Fibroblast of lung (primary cell): ENCODE measurements around the gene CXCL8. TPM values are rescaled to one million over a fixed set of nuclear protein-coding genes. Genes with fewer than 3 reads are reported as not detected.

ENCODE experiments used
- DNase-seq, 2 donors: peaks; one replicate each; pipeline versions ENCODE4 v3.0.0 to v3.0.0-alpha.2; 2010; ENCODE audit warnings: low read depth in 2 of 2
- H2AFZ ChIP-seq: 2 replicates; pipeline ENCODE4 v1.5.1; 2012; ENCODE audit warnings: low read length, control low read depth, inconsistent platforms
- H3K27ac ChIP-seq: 2 replicates; pipeline ENCODE4 v1.5.1; 2011; ENCODE audit warnings: low read length, control low read depth; ENCODE audit not compliant: insufficient read depth
- H3K27me3 ChIP-seq: 2 replicates; pipeline ENCODE4 v1.5.1; 2011; ENCODE audit warnings: mild to moderate bottlenecking, low read length; ENCODE audit not compliant: control insufficient read depth, insufficient read depth
- H3K36me3 ChIP-seq: 2 replicates; pipeline ENCODE4 v1.5.1; 2011; ENCODE audit warnings: low read length; ENCODE audit not compliant: control insufficient read depth, insufficient read depth
- H3K4me1 ChIP-seq: 2 replicates; pipeline ENCODE4 v1.5.1; 2011; ENCODE audit warnings: low read length; ENCODE audit not compliant: control insufficient read depth, insufficient read depth; ENCODE audit errors: extremely low read depth
- H3K4me2 ChIP-seq: 2 replicates; pipeline ENCODE4 v1.5.1; 2011; ENCODE audit warnings: low read length, control low read depth; ENCODE audit not compliant: insufficient read depth; ENCODE audit errors: extremely low read depth
- H3K4me3 ChIP-seq, 4 experiments: fragments of 200-600 bp in 1 of 4; sonication (generic) in 1 of 4; replicated peaks in 1 of 4; 2 replicates each; pipeline ENCODE4 v1.5.1; 2011 to 2016; ENCODE audit warnings: low read length in 4 of 4, low read depth in 3 of 4, mild to moderate bottlenecking in 3 of 4, control low read depth in 2 of 4, inconsistent platforms in 1 of 4, mixed read lengths in 1 of 4; ENCODE audit not compliant: insufficient read depth in 1 of 4; ENCODE audit errors: control extremely low read depth in 1 of 4
- H3K79me2 ChIP-seq: 2 replicates; pipeline ENCODE4 v1.5.1; 2012; ENCODE audit warnings: mild to moderate bottlenecking, low read length, inconsistent platforms; ENCODE audit not compliant: control insufficient read depth, insufficient read depth
- H3K9ac ChIP-seq: 2 replicates; pipeline ENCODE4 v1.5.1; 2011; ENCODE audit warnings: mild to moderate bottlenecking, low read length, control low read depth; ENCODE audit not compliant: insufficient read depth
- H3K9me3 ChIP-seq: 2 replicates; pipeline ENCODE4 v1.5.1; 2012; ENCODE audit warnings: low read depth, low read length; ENCODE audit not compliant: control insufficient read depth, insufficient read depth
- H4K20me1 ChIP-seq: 2 replicates; pipeline ENCODE4 v1.5.1; 2011; ENCODE audit warnings: low read length; ENCODE audit not compliant: control insufficient read depth, insufficient read depth; ENCODE audit errors: extremely low read depth
- EZH2 ChIP-seq: IDR thresholded peaks from 2 replicates; pipeline ENCODE4 v1.5.1; 2012; ENCODE audit warnings: low read length, control low read depth, mild to moderate bottlenecking; ENCODE audit errors: missing control alignments
- polyA plus RNA-seq, 2 donors: library from polyadenylated mRNA; depleted of rRNA in 1 of 2; stranded (reverse) in 1 of 2; unstranded in 1 of 2; fragments of >200 nt; gene quantifications; 2 replicates each; pipeline ENCODE4 v1.2.1, GENCODE V29; 2011 to 2012; ENCODE audit warnings: missing spikeins in 1 of 2
- total RNA-seq: library from RNA; depleted of rRNA; stranded (reverse); fragments of >200 nt; gene quantifications from 2 replicates; pipeline ENCODE4 v1.2.1, GENCODE V29; 2014
- TF ChIP-seq, protein P1 (sequence below), 2 donors: IDR thresholded peaks in 1 of 2; conservative IDR thresholded peaks in 1 of 2; 1 replicate in 1 of 2; 2 replicates in 1 of 2; pipeline ENCODE4 v1.5.1; 2011 to 2012; ENCODE audit warnings: low read length in 2 of 2, control low read depth in 1 of 2, inconsistent platforms in 1 of 2, low read depth in 1 of 2, mild to moderate bottlenecking in 1 of 2

CXCL8 gene
- total and polyA plus RNA-seq, 2 donors (not counting 1 experiment from before 2014, with no cell fraction given), result 1.3 to 1.4 TPM

GRCh38 chr4:73764513-73764912 lies 24.1 kb downstream of the CXCL8 start:
- TF ChIP-seq, protein P1, sequence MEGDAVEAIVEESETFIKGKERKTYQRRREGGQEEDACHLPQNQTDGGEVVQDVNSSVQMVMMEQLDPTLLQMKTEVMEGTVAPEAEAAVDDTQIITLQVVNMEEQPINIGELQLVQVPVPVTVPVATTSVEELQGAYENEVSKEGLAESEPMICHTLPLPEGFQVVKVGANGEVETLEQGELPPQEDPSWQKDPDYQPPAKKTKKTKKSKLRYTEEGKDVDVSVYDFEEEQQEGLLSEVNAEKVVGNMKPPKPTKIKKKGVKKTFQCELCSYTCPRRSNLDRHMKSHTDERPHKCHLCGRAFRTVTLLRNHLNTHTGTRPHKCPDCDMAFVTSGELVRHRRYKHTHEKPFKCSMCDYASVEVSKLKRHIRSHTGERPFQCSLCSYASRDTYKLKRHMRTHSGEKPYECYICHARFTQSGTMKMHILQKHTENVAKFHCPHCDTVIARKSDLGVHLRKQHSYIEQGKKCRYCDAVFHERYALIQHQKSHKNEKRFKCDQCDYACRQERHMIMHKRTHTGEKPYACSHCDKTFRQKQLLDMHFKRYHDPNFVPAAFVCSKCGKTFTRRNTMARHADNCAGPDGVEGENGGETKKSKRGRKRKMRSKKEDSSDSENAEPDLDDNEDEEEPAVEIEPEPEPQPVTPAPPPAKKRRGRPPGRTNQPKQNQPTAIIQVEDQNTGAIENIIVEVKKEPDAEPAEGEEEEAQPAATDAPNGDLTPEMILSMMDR (conservative IDR thresholded peaks at IDR 0.05 in 1 of 2, IDR thresholded peaks at IDR 0.05 in 1 of 2; ENCODE audit: low read depth in 1 of 2, low read length in 2 of 2), result no peak
- TF ChIP-seq EZH2, result no peak
- Histone ChIP-seq H3K4me1 (no peaks in the 10 kb centered on the region), H3K4me3 (no peak overlapping the region), H4K20me1 (no peaks in the 10 kb centered on the region), H3K36me3 (no peaks in the 10 kb centered on the region), H3K79me2 (no peaks in the 10 kb centered on the region), H3K4me2 (no peak overlapping the region), H3K27ac (no peak overlapping the region), H3K9ac (no peak overlapping the region), H3K9me3 (no peaks in the 10 kb centered on the region), H3K27me3 (no peaks in the 10 kb centered on the region), H2AFZ (no peak overlapping the region)
- DNase-seq, result peak; percentile 37 to 53

- no peak for TF ChIP-seq EZH2
- TF ChIP-seq, protein P1 (conservative IDR thresholded peaks at IDR 0.05 in 1 of 2, IDR thresholded peaks at IDR 0.05 in 1 of 2; ENCODE audit: low read depth in 1 of 2, low read length in 2 of 2), result no peak
- Histone ChIP-seq H3K27me3 (no peaks in the 10 kb centered on the region), H3K79me2 (no peaks in the 10 kb centered on the region), H3K9ac (no peak overlapping the region), H3K4me1 (no peaks in the 10 kb centered on the region), H3K9me3 (no peaks in the 10 kb centered on the region), H4K20me1 (no peaks in the 10 kb centered on the region), H2AFZ (no peak overlapping the region), H3K4me2 (no peak overlapping the region), H3K27ac (no peak overlapping the region), H3K4me3 (no peak overlapping the region), H3K36me3 (no peaks in the 10 kb centered on the region)
- DNase-seq, result no peak
These were observed 24.9 kb downstream of the CXCL8 start for GRCh38 chr4:73765296-73765695.

DNA sequence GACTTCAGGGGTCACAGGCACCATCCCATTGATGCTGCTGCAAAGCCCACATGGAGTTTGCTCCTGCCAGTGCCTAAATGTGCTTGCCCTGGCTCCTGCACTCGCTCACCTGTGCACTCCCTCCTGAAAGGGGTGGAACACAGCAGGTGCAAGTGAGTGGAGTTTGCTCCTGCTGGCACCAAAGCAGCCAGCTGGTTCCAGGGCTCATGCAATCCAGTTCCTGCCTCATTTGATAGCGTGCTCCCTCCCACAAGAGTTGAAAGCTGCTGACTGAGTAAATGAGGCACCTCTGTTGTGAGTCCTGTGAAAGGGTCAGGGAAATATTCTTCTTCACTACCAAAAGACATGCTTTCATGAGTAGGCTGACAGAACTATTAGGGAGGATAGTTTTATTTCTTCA lies 30.5 kb downstream of the CXCL8 start:
- Histone ChIP-seq H3K36me3 (no peaks in the 10 kb centered on the region), H3K9ac (no peak overlapping the region), H3K27ac (no peak overlapping the region), H3K9me3 (no peaks in the 10 kb centered on the region), H3K4me3 (no peak overlapping the region), H4K20me1 (no peaks in the 10 kb centered on the region), H3K27me3 (no peaks in the 10 kb centered on the region), H2AFZ (no peak overlapping the region), H3K4me1 (peaks cover 3% of the 10 kb centered on the region), H3K4me2 (no peak overlapping the region), H3K79me2 (no peaks in the 10 kb centered on the region)
- no peak for TF ChIP-seq EZH2
- TF ChIP-seq, protein P1 (conservative IDR thresholded peaks at IDR 0.05 in 1 of 2, IDR thresholded peaks at IDR 0.05 in 1 of 2; ENCODE audit: low read depth in 1 of 2, low read length in 2 of 2), result no peak
- no peak for DNase-seq
